Smooth muscle cell (in vitro differentiated cells): ENCODE results near the gene RAB3A. TPM values are rescaled to one million over a fixed set of nuclear protein-coding genes. Genes with fewer than 3 reads are reported as not detected.

ENCODE experiments used
- DNase-seq: peaks from one replicate; lab custom pipeline; 2025; ENCODE audit not compliant: unreplicated experiment; lab: John Stamatoyannopoulos, UW
- H2AFZ ChIP-seq: fragments of 200-600 bp; sonication (generic); 2 replicates; pipeline ENCODE4 v1.6.0; 2016; ENCODE audit warnings: antibody characterized with exemption, low read depth, mild to moderate bottlenecking
- H3F3A ChIP-seq: fragments of 200-600 bp; sonication (generic); 2 replicates; pipeline ENCODE4 v1.6.0; 2017; ENCODE audit warnings: antibody characterized with exemption, low read depth
- H3K27ac ChIP-seq: fragments of 200-600 bp; sonication (generic); 2 replicates; pipeline ENCODE4 v1.5.1; 2016; ENCODE audit warnings: low read depth, mild to moderate bottlenecking
- H3K27me3 ChIP-seq: fragments of 200-600 bp; sonication (generic); 2 replicates; pipeline ENCODE4 v1.6.1; 2016; ENCODE audit warnings: low read depth, mild to moderate bottlenecking
- H3K36me3 ChIP-seq: fragments of 200-600 bp; sonication (generic); 2 replicates; pipeline ENCODE4 v1.5.1; 2016; ENCODE audit warnings: low read depth
- H3K4me1 ChIP-seq: fragments of 200-600 bp; sonication (generic); 2 replicates; pipeline ENCODE4 v1.5.1; 2016; ENCODE audit warnings: low read depth
- H3K4me2 ChIP-seq: fragments of 200-600 bp; sonication (generic); 2 replicates; pipeline ENCODE4 v1.6.0; 2016; ENCODE audit warnings: mild to moderate bottlenecking
- H3K4me3 ChIP-seq: fragments of 200-600 bp; sonication (generic); 2 replicates; pipeline ENCODE4 v1.5.1; 2016; ENCODE audit warnings: mild to moderate bottlenecking
- H3K79me2 ChIP-seq: fragments of 200-600 bp; sonication (generic); 2 replicates; pipeline ENCODE4 v1.6.0; 2016; ENCODE audit warnings: low read depth, mild to moderate bottlenecking
- H3K9ac ChIP-seq: fragments of 200-600 bp; sonication (generic); 2 replicates; pipeline ENCODE4 v1.6.0; 2016; ENCODE audit warnings: low read depth
- H3K9me3 ChIP-seq: fragments of 200-600 bp; sonication (generic); replicated peaks from 2 replicates; pipeline ENCODE4 v1.5.1; 2016; ENCODE audit warnings: low read depth
- H4K20me1 ChIP-seq: fragments of 200-600 bp; sonication (generic); 2 replicates; pipeline ENCODE4 v1.6.0; 2016; ENCODE audit warnings: low read depth
- CTCF ChIP-seq: fragments of 200-600 bp; sonication (generic); IDR thresholded peaks from 2 replicates; pipeline ENCODE4 v1.5.1; 2017; ENCODE audit warnings: borderline replicate concordance, mild to moderate bottlenecking, antibody characterized with exemption; ENCODE audit not compliant: insufficient read depth, poor library complexity, severe bottlenecking
- WGBS: methylation state at CpG from one replicate; pipeline ENCODE4 v1.1.7; 2016; ENCODE audit warnings: low lambda C conversion rate; 5-methylcytosine and 5-hydroxymethylcytosine counted together
- polyA plus RNA-seq: library from polyadenylated mRNA; unstranded; fragments of >200 nt; fragmentation: Nextera tagmentation; extraction: Ambion mirVana; gene quantifications from 2 replicates; pipeline ENCODE4 v1.2.1, GENCODE V29; 2016
- total RNA-seq: library from RNA; depleted of rRNA; stranded (reverse); fragments of >200 nt; gene quantifications from 2 replicates; pipeline ENCODE4 v1.2.3, GENCODE V29; 2014

The RAB3A gene
- total and polyA plus RNA-seq, 2 experiments from 2014 or later, result 3.7 to 4.9 TPM

- H3K79me2 ChIP-seq, result no peaks in the 10 kb centered on the region
- peak overlapping the region; percentile 55 for H3K4me3 ChIP-seq
- peak overlapping the region; percentile 90 for H3K4me2 ChIP-seq
- DNase-seq, result no peak
- WGBS, result 85% methylated on average over 18 of the region's 18 CpGs
- no peaks in the 10 kb centered on the region for H3K9me3 ChIP-seq
- H3K4me1 ChIP-seq, result no peaks in the 10 kb centered on the region
- H4K20me1 ChIP-seq, result no peaks in the 10 kb centered on the region
- no peaks in the 10 kb centered on the region for H3K36me3 ChIP-seq
- peaks cover 11% of the 10 kb centered on the region for H3K27me3 ChIP-seq
- H3K9ac ChIP-seq, result no peak overlapping the region
- H3K27ac ChIP-seq, result no peak overlapping the region
- no peak for TF ChIP-seq CTCF
- peak overlapping the region; percentile 70 for H2AFZ ChIP-seq
- no peaks in the 10 kb centered on the region for H3F3A ChIP-seq
Measured at GRCh38 chr19:18173054-18173571, 30.7 kb downstream of the RAB3A start.

- no peak overlapping the region for H3K27ac ChIP-seq
- H3K9ac ChIP-seq, result no peak overlapping the region
- WGBS, result 96% methylated on average over 7 of the region's 7 CpGs
- H2AFZ ChIP-seq, result no peak overlapping the region
- H3K79me2 ChIP-seq, result no peaks in the 10 kb centered on the region
- no peak for TF ChIP-seq CTCF
- no peak overlapping the region for H3K4me2 ChIP-seq
- no peak for DNase-seq
- H3F3A ChIP-seq, result no peaks in the 10 kb centered on the region
- H3K4me3 ChIP-seq, result no peak overlapping the region
- peaks cover 11% of the 10 kb centered on the region for H3K27me3 ChIP-seq
- no peaks in the 10 kb centered on the region for H4K20me1 ChIP-seq
- no peaks in the 10 kb centered on the region for H3K4me1 ChIP-seq
- no peaks in the 10 kb centered on the region for H3K36me3 ChIP-seq
- no peaks in the 10 kb centered on the region for H3K9me3 ChIP-seq
Measured at GRCh38 chr19:18172331-18173053, 31.4 kb downstream of the RAB3A start.

- Histone ChIP-seq H3K9ac (no peak overlapping the region), H2AFZ (no peak overlapping the region), H3K79me2 (no peaks in the 10 kb centered on the region), H3K27me3 (peaks cover 11% of the 10 kb centered on the region), H3K9me3 (no peaks in the 10 kb centered on the region), H3K4me1 (no peaks in the 10 kb centered on the region), H3K36me3 (no peaks in the 10 kb centered on the region), H3K27ac (no peak overlapping the region), H3F3A (no peaks in the 10 kb centered on the region), H3K4me3 (no peak overlapping the region), H3K4me2 (no peak overlapping the region), H4K20me1 (no peaks in the 10 kb centered on the region)
- no peak for DNase-seq
- TF ChIP-seq CTCF, result no peak
- WGBS, result 96% methylated on average over 8 of the region's 8 CpGs
Measured at GRCh38 chr19:18171605-18172327, 32.1 kb downstream of the RAB3A start.
